GM12892 (cell line): Measurements from ENCODE around the gene ZBTB7C.

Source experiments
- DNase-seq: peaks from one replicate; pipeline ENCODE4 v3.0.0; 2011; ENCODE audit not compliant: insufficient read length
- FAIRE-seq: peaks from 2 replicates; lab custom pipeline; 2011; peaks lifted over from hg19 to GRCh38; lab: Jason Lieb, UNC
- POLR2A ChIP-seq: IDR thresholded peaks from 2 replicates; pipeline ENCODE4 v1.6.1; 2011; ENCODE audit warnings: low read depth, low read length, control low read depth
- POLR2AphosphoS5 ChIP-seq: IDR thresholded peaks from 2 replicates; pipeline ENCODE4 v1.6.1; 2011; ENCODE audit warnings: low read depth, low read length, control low read depth
- TAF1 ChIP-seq: IDR thresholded peaks from 2 replicates; pipeline ENCODE4 v1.6.1; 2011; ENCODE audit warnings: low read depth, mild to moderate bottlenecking, control low read depth, low read length, borderline replicate concordance

The ZBTB7C gene

GRCh38 chr18:48310353-48310752 lies 98.8 kb downstream of the ZBTB7C start:
- DNase-seq (no peak), FAIRE-seq (no peak)
- TF ChIP-seq POLR2A (no peak), TAF1 (no peak), POLR2AphosphoS5 (no peak)

DNA sequence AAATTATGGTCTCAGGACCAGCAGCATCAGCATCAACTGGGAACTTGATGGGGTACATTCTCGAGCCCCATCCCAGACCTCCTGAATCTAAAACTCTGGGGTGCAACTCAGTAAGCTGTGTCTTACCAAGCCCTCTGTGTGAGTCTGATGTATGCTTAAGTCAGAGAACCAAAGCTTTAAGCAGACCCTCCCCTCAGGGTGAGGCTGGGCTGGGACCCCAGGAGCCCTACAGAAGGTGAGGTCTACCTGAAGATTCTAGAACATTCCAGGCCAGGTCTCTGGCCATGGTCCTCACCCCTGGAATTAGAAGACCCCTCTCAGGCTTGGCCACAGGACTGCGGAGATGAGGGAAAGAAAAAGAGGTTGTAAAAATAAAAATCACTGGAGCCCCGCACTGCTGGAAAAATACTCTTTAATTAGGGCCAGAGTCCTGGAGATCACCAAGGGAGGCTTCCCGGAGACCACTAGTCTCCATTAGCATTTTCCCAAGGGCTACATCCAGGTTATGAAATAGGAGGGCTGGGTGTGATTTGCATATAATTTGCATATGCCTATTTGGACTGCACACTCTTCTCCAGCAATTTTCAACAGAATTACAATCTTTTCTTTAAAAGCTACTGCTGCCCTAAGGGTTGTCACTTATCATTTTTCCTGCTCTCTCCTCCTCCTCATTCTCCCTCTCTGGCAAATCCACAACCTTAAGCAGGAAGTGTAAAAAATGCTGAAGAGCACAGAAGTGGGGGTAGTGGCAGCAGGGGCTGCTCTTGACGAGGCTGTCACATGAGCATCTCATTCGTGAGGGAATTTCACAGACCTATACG lies 100.2 kb downstream of the ZBTB7C start:
- no peak for TF ChIP-seq TAF1
- TF ChIP-seq POLR2AphosphoS5, result no peak
- DNase-seq, result no peak
- FAIRE-seq, result no peak

- TF ChIP-seq POLR2AphosphoS5 (no peak), POLR2A (no peak), TAF1 (no peak)
- DNase-seq (no peak), FAIRE-seq (no peak)
Measured at GRCh38 chr18:48308027-48308635, 101.1 kb downstream of the ZBTB7C start.

- no peak for TF ChIP-seq POLR2A
- no peak for TF ChIP-seq POLR2AphosphoS5
- no peak for TF ChIP-seq TAF1
- no peak for DNase-seq
- FAIRE-seq, result no peak
Measured at GRCh38 chr18:48306838-48307237, 102.3 kb downstream of the ZBTB7C start.

GRCh38 chr18:48304906-48305693 lies 104.1 kb downstream of the ZBTB7C start:
- FAIRE-seq (no peak), DNase-seq (no peak)
- no peak for TF ChIP-seq POLR2AphosphoS5
- TF ChIP-seq POLR2A, result no peak
- no peak for TF ChIP-seq TAF1

GRCh38 chr18:48303883-48304282 lies 105.3 kb downstream of the ZBTB7C start:
- DNase-seq (no peak), FAIRE-seq (no peak)
- no peak for TF ChIP-seq POLR2AphosphoS5
- no peak for TF ChIP-seq TAF1
- no peak for TF ChIP-seq POLR2A

- no peak for TF ChIP-seq TAF1
- no peak for TF ChIP-seq POLR2AphosphoS5
- no peak for FAIRE-seq
Measured at GRCh38 chr18:48302736-48303135, 106.4 kb downstream of the ZBTB7C start.

GRCh38 chr18:48300463-48300961 lies 108.7 kb downstream of the ZBTB7C start:
- DNase-seq, result no peak
- TF ChIP-seq POLR2A (no peak), TAF1 (no peak), POLR2AphosphoS5 (no peak)
- FAIRE-seq, result no peak

More at GRCh38 chr18:48302736-48303135, 106.4 kb downstream of the ZBTB7C start:
- no peak for DNase-seq

GRCh38 chr18:48297139-48297538 lies 112.0 kb downstream of the ZBTB7C start:
- DNase-seq (no peak), FAIRE-seq (no peak)
- TF ChIP-seq TAF1, result no peak
- TF ChIP-seq POLR2AphosphoS5, result no peak
- no peak for TF ChIP-seq POLR2A

GRCh38 chr18:48296581-48296980 lies 112.6 kb downstream of the ZBTB7C start:
- no peak for TF ChIP-seq POLR2AphosphoS5
- TF ChIP-seq TAF1, result no peak
- no peak for TF ChIP-seq POLR2A
- FAIRE-seq (no peak), DNase-seq (no peak)
